HG03558 (cell line): Measurements from ENCODE around the gene ATXN7L3B.
"Not testable (repeated sequence)": the region's sequence is repeated elsewhere in the genome, so short reads cannot be mapped to it uniquely, and the experiment has no call there.

Experiments used
- ATAC-seq: cut with Tn5 transposase; IDR thresholded peaks from one replicate; pipeline ENCODE4 v1.9.1; 2021; ENCODE audit warnings: moderate number of reproducible peaks; ENCODE audit not compliant: unreplicated experiment; ENCODE audit errors: extremely low read depth

ATXN7L3B gene

DNA sequence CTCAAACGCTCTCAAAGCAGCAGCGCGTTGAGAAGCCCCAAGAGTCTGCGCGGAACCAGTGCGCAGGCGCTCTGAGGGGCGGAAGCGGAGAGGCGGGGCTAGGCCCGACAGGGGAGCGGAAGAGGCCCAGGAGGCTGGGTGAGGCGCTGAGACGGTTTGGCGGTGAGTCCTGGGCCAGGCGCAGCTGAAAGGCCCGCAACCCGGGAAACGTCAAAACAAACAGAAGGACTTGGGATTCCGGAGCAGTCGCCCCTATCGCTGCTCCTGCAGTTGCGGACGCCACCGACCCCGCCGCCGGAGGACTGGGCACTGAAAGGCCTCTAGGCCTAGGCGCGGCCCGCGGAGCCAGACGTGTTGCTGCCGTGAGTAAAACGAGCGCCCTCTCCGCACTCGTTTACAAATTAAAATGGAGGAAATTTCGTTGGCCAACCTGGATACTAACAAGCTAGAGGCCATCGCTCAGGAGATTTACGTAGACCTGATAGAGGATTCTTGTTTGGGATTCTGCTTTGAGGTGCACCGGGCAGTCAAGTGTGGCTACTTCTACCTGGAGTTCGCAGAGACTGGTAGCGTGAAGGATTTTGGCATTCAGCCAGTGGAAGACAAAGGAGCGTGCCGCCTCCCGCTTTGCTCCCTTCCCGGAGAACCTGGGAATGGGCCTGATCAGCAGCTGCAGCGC, at the start of gene ATXN7L3B:
ATXN7L3B (plus strand) TSS at position 129 of the 679 bp plus-strand sequence; CDS start at position 407, 278 bp downstream.
- ATAC-seq, result peak; percentile 95

- peak; percentile 38 for ATAC-seq
Measured at GRCh38 chr12:74488134-74488533, 49.5 kb upstream of the ATXN7L3B start.

GRCh38 chr12:74489543-74489942, 48.1 kb upstream of the ATXN7L3B start:
- no peak for ATAC-seq

DNA sequence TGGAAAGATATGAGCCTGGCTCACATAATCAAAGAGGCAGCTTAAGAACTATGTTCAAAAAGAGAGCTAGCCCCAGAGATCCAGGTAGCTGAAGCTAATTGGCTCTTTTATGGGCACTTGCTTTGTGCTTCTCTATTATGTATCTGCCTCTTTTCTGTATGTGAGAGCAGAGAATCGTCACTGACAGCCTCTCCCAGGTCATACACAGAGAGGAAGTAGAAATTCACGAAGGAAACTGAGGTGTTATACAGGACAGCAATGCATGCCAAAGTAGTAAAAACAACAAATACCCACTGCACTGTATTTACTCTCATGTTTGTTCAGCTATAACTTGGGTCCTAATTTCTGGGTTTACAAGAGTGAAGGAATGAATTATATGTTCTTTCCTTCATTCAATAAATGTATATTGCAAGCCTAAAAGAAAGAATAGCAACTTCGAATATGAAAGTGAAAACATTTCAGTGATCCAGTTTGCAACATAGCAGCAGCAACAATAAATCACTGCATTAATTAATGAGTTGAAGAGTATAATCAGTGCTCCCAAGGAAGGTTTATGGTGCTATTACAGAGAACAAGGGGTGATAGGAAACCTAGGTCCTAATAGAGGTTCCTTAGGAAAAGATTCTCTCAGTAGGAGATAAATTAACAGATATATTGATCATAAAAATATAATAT, 47.1 kb upstream of the ATXN7L3B start:
- ATAC-seq, result peak; percentile 63

DNA sequence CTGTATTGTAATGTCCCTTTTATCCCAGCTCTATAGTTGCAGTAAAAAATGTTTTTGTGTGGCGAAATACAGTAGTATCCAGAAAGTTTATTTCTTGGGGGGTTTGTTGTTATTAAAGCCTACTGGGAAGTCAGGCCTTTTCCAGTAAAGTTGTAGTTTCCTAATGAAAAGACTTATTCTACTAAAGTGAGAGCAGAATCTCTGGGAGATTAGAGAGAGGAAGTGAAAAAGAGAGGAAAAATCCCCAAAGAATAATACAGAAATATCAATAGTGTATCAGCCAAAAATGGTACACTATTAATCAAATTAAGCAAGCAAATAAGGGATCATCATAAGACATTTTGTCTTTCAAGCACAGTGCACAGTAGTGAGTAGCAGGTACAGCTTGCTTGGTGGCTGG, 46.3 kb upstream of the ATXN7L3B start:
- no peak for ATAC-seq

DNA sequence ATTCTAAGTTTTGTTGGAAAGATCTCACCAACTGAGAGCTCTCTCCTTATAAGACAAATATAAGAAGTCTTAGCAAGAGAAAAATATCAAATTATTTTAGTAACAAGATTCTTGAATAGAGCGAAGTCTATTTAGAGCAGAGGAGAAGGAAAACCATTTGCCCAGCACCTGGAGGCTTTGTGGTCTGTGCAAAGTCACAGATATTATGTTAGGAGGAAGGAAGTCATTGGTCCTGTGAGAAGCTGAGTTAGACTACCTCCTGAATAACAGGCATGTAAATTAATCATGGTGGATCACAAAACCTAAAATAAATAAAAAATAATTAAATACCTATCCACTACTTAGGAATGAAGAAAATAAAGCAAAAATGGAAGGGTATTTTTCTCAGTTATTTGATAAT, 38.4 kb upstream of the ATXN7L3B start:
- ATAC-seq, result no peak

DNA sequence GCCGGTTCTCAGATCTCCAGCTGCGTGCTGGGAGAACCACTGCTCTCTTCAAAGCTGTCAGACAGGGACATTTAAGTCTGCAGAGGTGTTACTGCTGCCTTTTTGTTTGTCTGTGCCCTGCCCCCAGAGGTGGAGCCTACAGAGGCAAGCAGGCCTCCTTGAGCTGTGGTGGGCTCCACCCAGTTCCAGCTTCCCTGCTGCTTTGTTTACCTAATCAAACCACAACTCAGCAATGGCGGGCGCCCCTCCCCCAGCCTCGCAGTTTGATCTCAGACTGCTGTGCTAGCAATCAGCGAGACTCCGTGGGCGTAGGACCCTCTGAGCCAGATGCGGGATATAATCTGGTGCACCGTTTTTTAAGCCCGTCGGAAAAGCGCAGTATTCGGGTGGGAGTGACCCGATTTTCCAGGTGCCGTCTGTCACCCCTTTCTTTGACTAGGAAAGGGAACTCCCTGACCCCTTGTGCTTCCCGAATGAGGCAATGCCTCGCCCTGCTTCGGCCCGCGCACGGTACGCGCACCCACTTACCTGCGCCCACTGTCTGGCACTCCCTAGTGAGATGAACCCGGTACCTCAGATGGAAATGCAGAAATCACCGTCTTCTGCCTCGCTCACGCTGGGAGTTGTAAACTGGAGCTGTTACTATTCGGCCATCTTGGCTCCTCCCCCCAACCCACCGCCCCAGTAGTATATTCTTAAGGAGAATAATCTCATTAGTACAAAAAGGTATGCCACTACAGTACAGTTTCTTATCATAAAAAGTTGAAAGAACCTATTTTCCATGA, 28.6 kb upstream of the ATXN7L3B start:
- ATAC-seq, result not testable (repeated sequence)

DNA sequence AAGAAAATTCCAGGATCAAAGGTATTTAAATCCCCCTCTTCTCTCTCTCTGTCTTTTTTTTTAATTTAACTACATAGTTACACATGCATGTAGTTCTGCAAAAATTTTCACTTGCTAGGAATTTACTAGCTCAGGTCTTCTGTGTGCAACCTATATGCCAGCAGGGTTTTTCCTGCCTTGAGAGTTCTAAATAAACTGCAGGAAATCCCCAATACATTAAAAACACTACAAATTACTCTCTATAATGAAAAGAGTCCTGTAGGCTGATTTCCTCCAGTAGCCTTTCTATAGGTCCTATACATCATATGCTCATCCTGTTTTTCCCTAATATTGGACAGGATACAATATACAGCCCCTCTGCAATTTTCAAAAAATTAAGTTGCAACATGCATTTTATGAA, 27.7 kb upstream of the ATXN7L3B start:
- no peak for ATAC-seq

DNA sequence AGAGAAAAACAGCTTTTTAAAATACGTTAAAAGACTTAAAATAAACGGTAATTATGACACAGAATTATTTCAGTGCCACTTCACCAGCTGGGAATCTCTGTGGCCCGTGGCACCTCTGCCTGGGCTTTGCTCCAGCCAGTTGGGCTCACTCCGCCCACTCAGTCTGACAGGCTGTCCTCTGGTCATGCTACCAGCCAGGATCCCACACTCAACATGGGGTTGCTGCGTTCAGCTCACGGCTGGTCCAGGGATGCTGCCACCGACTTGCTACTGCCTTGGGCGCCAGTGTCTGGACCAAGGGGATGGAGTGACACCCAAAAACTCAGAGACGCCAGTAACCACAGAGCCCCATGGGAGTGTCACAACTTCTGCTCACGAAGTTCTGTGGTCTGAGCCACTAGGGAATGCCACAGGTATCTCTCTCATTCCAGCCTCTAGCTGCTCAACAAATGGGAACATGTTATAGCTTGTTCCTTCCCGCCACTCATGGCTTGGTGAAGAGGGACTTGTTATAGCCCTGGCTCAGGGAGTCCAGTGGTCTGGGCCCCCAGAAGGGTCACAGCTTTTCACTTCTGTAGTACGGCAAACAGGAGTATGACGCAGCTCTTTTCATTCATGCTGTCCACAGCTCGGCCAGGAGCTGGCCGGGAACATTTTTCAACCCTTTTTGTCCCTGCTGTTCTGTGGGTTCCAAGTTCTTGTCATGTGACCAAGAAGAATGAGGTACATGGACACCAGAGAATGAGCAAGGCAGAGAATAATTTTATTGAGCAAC, 23.4 kb upstream of the ATXN7L3B start:
- no peak for ATAC-seq

GRCh38 chr12:74515849-74516248, 21.8 kb upstream of the ATXN7L3B start:
- no peak for ATAC-seq

GRCh38 chr12:74526535-74526934, 11.1 kb upstream of the ATXN7L3B start:
- no peak for ATAC-seq

GRCh38 chr12:74527491-74527890, 10.1 kb upstream of the ATXN7L3B start:
- no peak for ATAC-seq

DNA sequence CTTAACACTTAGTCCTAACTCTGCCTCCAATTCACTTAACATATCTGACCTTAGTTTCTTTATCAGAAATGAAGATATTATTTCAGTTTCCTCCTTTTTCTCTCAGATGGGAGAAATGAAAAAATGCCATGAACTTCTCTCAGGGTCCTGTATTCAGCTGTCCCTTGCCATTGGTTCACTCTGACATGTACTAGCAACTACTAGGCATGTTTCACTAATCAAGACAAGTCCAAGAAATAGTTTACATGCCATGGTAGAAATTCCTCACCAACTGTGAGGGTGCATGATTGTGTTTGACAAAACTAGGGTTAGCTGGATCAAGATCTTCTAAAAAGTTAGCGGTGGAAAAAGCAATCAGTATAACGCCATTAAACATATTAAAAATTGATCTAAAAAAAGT, 7.0 kb upstream of the ATXN7L3B start:
- no peak for ATAC-seq

- no peak for ATAC-seq
Measured at GRCh38 chr12:74535536-74535935, 2.1 kb upstream of the ATXN7L3B start.

- peak; percentile 33 for ATAC-seq
Measured at GRCh38 chr12:74537126-74537706, 419 bp upstream of the ATXN7L3B start.

- ATAC-seq, result no peak
Measured at GRCh38 chr12:74538491-74539258, 1.0 kb downstream of the ATXN7L3B start.

DNA sequence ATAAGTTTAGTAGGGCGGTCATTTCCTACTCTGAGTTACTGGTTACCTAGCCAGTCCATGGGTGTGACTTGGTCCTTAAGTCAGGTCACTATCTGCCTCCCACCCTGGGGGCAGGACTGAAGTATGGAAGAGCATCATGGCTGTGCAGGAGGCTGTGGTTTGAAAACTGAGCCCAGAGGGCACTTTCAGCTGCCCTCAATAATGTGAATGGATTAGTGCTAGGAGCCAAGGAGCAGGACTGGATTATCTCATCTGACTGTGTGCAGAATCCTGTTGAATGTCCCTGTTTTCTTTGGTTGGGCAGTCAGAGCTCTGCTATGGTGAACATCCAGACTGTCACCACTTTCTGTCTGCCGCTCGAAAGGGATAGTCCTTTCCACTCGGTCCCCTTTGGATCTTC, 1.6 kb downstream of the ATXN7L3B start:
- no peak for ATAC-seq

GRCh38 chr12:74539765-74540526, 2.3 kb downstream of the ATXN7L3B start:
- no peak for ATAC-seq

DNA sequence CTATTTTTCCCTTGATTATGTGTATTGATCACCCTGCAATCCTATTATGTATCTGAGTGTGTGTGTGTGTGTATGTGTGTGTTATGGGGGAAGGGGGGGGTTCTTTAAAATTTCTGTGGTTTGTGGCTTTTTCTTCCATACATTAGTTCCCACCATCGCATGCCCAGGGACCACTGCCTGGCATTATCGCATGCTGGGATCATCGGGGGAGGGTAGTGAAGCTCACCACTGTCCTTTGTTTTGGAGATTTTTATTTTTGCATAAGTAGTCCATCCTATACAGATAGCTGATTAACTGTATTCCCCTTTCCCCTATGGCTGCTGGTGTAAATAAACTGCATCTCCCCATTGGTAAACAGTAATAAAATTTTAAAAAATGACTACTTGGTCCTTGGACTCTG, 3.4 kb downstream of the ATXN7L3B start:
- ATAC-seq, result no peak
